HG03571 (cell line): ENCODE measurements around the gene NAALAD2.
"Not testable (repeated sequence)": the region's sequence is repeated elsewhere in the genome, so short reads cannot be mapped to it uniquely, and the experiment has no call there.

Experiments
- ATAC-seq: cut with Tn5 transposase; IDR thresholded peaks from one replicate; pipeline ENCODE4 v1.9.1; 2021; ENCODE audit not compliant: unreplicated experiment

Gene NAALAD2

GRCh38 chr11:90239967-90240636, 105.6 kb downstream of the NAALAD2 start:
- ATAC-seq: not testable (repeated sequence)

DNA sequence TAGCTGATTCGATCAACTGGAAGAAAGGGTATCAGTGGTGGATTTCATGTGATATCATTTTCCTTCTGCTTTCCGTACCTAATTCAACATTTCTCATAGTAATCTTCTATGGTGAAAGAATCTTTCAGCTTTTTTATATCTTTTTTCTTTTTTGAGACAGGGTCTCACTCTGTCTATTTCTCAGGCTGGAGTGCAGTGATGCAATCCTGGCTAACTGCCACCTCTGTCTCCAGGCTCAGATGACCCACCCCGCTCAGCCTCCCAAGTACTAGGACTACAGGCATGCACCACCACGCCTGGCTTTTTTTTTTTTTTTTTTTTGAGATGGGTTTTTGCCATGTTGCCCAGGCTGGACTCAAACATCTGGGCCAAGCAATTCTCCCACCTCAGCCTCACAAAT, 107.0 kb downstream of the NAALAD2 start:
- no peak for ATAC-seq
